GM21390 (cell line): ENCODE measurements around the gene ZC3H18.

Source experiments
- ATAC-seq: cut with Tn5 transposase; IDR thresholded peaks from one replicate; pipeline ENCODE4 v1.9.1; 2021; ENCODE audit not compliant: unreplicated experiment

ZC3H18 gene

GRCh38 chr16:88671806-88672205 is 101.6 kb downstream of the ZC3H18 start:
- no peak for ATAC-seq

GRCh38 chr16:88672776-88673175 is 102.6 kb downstream of the ZC3H18 start:
- no peak for ATAC-seq

- ATAC-seq, result no peak
These were observed 103.6 kb downstream of the ZC3H18 start for GRCh38 chr16:88673716-88674379.

GRCh38 chr16:88676502-88677242 is 106.5 kb downstream of the ZC3H18 start:
- no peak for ATAC-seq

GRCh38 chr16:88677721-88678120 is 107.5 kb downstream of the ZC3H18 start:
- ATAC-seq, result no peak

- no peak for ATAC-seq
These were observed 108.2 kb downstream of the ZC3H18 start for GRCh38 chr16:88678224-88678979.

GRCh38 chr16:88680554-88681083 is 110.4 kb downstream of the ZC3H18 start:
- ATAC-seq, result no peak

GRCh38 chr16:88681084-88681680 is 111.0 kb downstream of the ZC3H18 start:
- ATAC-seq, result no peak
